GM18517 (cell line): Measurements from ENCODE around the gene ESM1.

Experiments
- ATAC-seq: cut with Tn5 transposase; IDR thresholded peaks from one replicate; pipeline ENCODE4 v1.9.1; 2021; ENCODE audit warnings: mild to moderate bottlenecking, moderate library complexity; ENCODE audit not compliant: unreplicated experiment

ESM1 gene

GRCh38 chr5:54988218-54988617 lies 2.8 kb upstream of the ESM1 start:
- no peak for ATAC-seq

GRCh38 chr5:54986269-54986654 lies 869 bp upstream of the ESM1 start:
- ATAC-seq, result no peak

GRCh38 chr5:54981928-54982327 lies 3.5 kb downstream of the ESM1 start:
- ATAC-seq, result no peak

- no peak for ATAC-seq
These were observed 9.7 kb downstream of the ESM1 start for GRCh38 chr5:54975701-54976100.

- no peak for ATAC-seq
These were observed 15.3 kb downstream of the ESM1 start for GRCh38 chr5:54969856-54970828.

GRCh38 chr5:54969242-54969641 lies 16.2 kb downstream of the ESM1 start:
- ATAC-seq, result no peak

GRCh38 chr5:54965806-54966205 lies 19.6 kb downstream of the ESM1 start:
- no peak for ATAC-seq

GRCh38 chr5:54964405-54964804 lies 21.0 kb downstream of the ESM1 start:
- no peak for ATAC-seq

GRCh38 chr5:54959673-54960418 lies 25.5 kb downstream of the ESM1 start:
- no peak for ATAC-seq

- no peak for ATAC-seq
These were observed 28.5 kb downstream of the ESM1 start for GRCh38 chr5:54956922-54957321.

- ATAC-seq, result no peak
These were observed 38.2 kb downstream of the ESM1 start for GRCh38 chr5:54947187-54947586.

GRCh38 chr5:54946306-54946819 lies 39.0 kb downstream of the ESM1 start:
- ATAC-seq, result no peak

GRCh38 chr5:54944364-54944763 lies 41.0 kb downstream of the ESM1 start:
- ATAC-seq, result no peak

- no peak for ATAC-seq
These were observed 43.2 kb downstream of the ESM1 start for GRCh38 chr5:54942064-54942778.

GRCh38 chr5:54936201-54936600 lies 49.2 kb downstream of the ESM1 start:
- ATAC-seq, result no peak

GRCh38 chr5:54932789-54933188 lies 52.6 kb downstream of the ESM1 start:
- no peak for ATAC-seq

GRCh38 chr5:54930736-54931135 lies 54.7 kb downstream of the ESM1 start:
- no peak for ATAC-seq
